GM12865 (cell line): ENCODE data around the gene NOB1.
"Not testable (repeated sequence)": the region's sequence is repeated elsewhere in the genome, so short reads cannot be mapped to it uniquely, and the experiment has no call there.

Source experiments
- DNase-seq: peaks from one replicate; pipeline ENCODE4 v3.0.0; 2010; ENCODE audit warnings: low read depth
- H3K4me3 ChIP-seq: 2 replicates; pipeline ENCODE4 v1.5.1; 2011; ENCODE audit warnings: mild to moderate bottlenecking, low read depth, low read length, control low read depth
- TF ChIP-seq, protein P1 (sequence below): IDR thresholded peaks from 2 replicates; pipeline ENCODE4 v1.5.1; 2011; ENCODE audit warnings: low read length, control low read depth, low read depth, inconsistent platforms; ENCODE audit not compliant: insufficient read depth; ENCODE audit errors: missing control alignments

The NOB1 gene

DNA sequence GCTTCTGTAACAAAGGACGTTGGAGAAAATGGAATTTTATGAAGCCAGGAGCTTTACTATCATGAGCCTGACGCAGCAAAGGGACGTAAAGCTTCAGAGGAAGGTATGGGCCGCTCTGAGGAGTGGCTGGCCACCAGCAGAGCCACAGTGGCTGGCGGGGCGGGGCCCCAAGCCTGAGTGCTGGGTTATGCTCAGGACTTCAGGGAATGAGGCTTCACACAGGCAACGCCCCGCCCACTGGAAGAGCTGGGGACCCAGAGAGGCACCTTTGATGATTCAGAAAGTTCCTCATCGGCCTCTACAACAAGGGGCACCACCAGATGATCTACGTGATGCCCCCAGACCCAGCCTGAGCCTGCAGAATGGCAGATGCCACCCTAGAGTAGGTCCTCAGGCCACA is 8.8 kb downstream of the NOB1 start:
- no peak overlapping the region for H3K4me3 ChIP-seq
- TF ChIP-seq, protein P1, sequence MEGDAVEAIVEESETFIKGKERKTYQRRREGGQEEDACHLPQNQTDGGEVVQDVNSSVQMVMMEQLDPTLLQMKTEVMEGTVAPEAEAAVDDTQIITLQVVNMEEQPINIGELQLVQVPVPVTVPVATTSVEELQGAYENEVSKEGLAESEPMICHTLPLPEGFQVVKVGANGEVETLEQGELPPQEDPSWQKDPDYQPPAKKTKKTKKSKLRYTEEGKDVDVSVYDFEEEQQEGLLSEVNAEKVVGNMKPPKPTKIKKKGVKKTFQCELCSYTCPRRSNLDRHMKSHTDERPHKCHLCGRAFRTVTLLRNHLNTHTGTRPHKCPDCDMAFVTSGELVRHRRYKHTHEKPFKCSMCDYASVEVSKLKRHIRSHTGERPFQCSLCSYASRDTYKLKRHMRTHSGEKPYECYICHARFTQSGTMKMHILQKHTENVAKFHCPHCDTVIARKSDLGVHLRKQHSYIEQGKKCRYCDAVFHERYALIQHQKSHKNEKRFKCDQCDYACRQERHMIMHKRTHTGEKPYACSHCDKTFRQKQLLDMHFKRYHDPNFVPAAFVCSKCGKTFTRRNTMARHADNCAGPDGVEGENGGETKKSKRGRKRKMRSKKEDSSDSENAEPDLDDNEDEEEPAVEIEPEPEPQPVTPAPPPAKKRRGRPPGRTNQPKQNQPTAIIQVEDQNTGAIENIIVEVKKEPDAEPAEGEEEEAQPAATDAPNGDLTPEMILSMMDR = no peak
- DNase-seq = no peak

DNA sequence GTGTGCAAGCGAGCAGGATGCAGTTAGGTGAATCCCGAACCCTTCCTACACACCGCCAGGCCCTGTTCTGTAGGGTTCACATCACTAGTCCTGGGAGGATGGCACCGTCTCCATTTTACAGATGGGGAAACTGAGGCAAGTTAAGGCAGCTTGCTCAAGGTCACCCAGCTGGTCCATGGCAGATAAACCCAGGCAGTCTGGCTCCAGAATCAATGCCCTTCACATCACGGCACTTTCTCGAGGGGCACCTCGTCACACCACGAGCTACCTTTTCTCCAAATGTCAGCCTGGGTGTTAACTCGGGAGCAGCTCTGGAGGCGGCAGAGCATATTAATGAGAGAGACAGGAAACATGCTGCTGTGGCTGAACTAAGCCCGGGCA is 9.5 kb downstream of the NOB1 start:
- no peak overlapping the region for H3K4me3 ChIP-seq
- no peak for DNase-seq
- TF ChIP-seq, protein P1 = no peak

DNA sequence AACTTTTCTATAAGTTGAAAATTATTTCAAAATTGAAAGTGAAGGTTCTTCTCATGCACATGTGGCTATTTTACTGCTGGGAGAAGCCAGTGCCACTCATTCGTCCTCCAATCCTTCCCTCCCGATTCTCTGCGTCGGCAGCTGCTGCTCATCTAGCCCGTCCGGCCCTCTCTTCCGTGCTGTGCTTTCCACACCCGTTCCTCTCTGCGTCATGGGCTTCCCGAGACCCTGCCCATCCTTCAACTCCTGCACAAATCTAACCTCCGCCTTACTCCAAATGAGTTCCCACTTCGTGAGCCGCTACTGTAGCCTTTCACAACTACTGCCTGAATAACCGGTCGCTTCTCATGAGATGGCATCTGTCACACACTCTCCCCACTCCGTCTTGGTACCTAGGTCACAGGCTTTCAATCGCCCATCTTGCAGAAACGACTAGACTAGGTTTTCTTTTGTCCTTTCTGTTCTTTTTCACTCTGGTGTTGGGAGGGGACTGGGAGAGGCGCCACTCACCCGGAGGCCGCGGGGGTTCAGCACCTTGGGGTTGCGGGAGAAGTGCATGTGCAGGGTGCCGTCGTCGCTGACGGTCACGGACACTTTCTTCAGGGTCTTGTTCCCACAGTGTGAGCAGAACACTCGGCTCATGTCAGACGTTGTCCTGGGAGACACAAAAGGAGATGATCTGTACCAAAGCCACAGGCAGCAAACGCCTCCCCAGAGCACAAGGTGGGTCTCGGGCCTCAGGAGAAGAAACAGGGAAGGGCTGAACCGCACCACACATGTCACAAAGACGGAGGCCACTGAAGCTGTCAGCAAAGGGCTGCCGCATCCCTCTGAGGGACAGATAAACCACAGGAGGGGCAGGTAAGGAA is 10.1 kb downstream of the NOB1 start:
- H3K4me3 ChIP-seq = no peak overlapping the region
- no peak for DNase-seq
- TF ChIP-seq, protein P1 = no peak

DNA sequence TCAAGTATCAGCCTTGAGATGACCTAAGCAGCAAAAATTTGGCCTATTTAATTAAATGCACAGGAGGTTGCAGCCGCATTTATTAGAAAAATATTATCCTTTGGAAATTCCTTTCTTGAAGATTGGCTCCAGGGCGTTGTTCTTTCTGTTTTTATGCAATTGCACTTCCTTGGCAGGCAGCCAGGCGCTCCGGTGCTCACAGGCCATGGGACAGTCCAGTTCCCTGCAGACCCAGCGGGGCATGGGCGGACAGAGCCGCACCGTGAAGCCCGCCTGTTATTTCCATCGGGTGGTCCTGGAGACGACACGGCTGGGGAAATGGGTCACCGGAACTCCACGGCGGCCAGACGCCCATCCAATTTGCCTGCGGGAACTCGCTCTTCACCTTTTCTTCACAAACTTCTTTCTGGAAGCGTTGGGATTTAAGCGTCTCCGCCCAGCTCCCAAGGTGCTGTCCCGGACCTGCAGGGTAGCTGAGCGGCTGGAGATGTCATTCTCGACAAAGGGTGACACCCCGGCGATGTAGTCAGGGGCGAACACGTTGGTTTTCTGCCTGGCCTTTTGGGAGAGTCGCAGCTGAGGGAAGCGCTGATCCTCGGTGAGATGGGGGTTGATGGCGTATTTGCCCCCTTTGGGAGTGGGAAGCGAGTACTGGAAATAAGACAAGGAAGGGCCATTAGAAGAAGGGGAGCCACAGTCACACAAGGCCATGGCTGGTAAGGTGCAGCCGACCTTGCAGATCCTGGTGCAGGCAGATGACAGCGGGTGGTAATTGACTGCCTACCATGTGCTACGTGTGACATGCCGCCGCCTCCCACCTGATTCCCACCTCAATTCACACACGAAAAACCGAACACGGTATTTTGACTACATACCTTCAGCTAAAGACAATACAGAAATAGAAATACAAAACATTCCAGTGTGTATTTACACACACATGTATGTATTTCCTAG is 12.5 kb downstream of the NOB1 start:
- TF ChIP-seq, protein P1 = no peak
- DNase-seq = no peak
- H3K4me3 ChIP-seq = no peak overlapping the region

DNA sequence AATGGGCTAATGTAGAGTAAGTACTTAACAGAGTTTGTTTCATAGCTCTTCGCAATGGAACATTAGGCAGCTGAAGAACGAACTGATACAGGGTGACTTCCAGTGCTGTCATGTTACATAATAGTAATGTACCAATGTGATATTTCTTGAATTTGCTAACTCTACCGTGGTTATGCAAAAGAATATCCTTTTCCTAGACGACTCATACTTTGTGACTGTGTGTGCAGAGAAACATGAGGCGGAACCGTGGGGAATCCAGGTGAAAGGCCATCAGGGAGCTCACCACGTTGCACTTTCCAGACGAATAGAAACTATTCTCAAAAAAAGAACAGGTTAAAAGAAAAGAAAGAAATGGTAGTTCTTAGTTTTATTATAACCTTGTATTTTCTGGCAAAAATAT is 13.2 kb downstream of the NOB1 start:
- DNase-seq = no peak
- TF ChIP-seq, protein P1 = no peak
- H3K4me3 ChIP-seq = no peak overlapping the region

DNA sequence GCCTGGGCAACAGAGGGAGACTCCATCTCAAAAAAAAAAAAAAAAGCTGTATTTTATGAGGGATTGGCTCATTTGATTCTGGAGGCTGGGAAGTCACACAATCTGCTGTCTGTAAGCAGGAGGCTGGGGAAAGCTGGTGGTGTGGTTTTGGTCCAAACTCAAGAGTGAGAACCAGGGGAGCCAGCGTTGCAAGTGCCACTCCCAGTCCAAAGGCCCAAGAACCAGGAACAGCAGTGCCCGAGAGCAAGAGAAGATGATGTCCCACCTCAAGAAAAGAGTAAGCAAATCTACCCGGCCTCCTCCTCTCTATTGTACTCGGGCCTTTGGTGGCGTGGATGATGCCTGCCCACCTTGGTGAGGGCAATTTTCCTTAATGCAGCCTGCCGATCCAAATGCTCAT is 22.6 kb downstream of the NOB1 start:
- no peak for DNase-seq
- TF ChIP-seq, protein P1 = no peak
- no peak overlapping the region for H3K4me3 ChIP-seq

DNA sequence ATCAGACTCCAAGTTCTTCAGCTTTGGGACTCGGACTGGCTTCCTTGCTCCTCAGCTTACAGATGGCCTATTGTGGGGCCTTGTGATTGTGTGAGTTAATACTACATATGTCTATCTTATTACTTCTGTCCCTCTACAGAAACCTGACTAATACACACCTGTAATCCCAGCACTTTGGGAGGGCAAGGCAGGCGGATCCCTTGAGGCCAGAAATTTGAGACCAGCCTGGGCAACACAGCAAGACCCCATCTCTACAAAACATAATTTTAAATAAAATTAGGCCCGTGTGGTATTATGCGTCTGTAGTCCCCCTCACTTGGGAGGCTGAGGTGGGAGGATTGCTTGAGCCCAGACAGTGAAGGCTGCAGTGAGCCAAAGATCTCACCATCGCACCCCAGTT is 23.4 kb downstream of the NOB1 start:
- DNase-seq, H3K4me3 ChIP-seq: not testable (repeated sequence)

DNA sequence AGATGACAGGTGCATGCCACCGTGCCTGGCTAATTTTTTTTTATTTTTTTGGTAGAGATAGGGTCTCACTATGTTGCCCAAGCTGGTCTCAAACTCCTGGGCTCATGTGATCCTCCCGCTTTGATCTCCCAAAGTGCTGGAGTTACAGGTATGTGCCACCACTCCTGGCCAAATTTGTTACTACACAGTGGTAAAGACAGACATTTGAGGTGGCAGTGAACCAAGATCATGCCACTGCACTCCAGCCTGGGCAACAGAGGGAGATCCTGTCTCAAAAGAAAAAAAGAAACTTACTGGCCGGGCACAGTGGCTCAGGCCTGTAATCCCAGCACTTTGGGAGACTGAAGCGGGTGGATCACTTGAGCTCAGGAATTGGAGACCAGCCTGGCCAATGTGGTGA is 25.7 kb downstream of the NOB1 start:
- not testable (repeated sequence) for DNase-seq, H3K4me3 ChIP-seq
